HepG2 (cell line): ENCODE data around the gene SINHCAF. TPM values are rescaled to one million over a fixed set of nuclear protein-coding genes. Genes with fewer than 3 reads are reported as not detected.

ENCODE experiments used
- ATAC-seq: fragments of 200-7000 bp; cut with Tn5 transposase; 3 replicates; pipeline ENCODE4 v1.9.1; 2020; ENCODE audit warnings: mild to moderate bottlenecking, moderate library complexity
- BruUV-seq: library from RNA; stranded (reverse); fragments of 400-500 nt; replicated peaks from 2 replicates; lab custom pipeline; 2021; lab: Mats Ljungman, UMichigan
- CTCF ChIA-PET: fragments of 300-600 bp; formaldehyde crosslinking; extraction: SDS; loops from one replicate; lab custom pipeline; 2021; ENCODE audit warnings: low total read pairs, inconsistent platforms, low intra/inter-chr PET ratio; lab: Yijun Ruan, JAX
- POLR2A ChIA-PET: fragments of 350-600 bp; sonication (Branson Sonifier 250); formaldehyde crosslinking; loops from one replicate; lab custom pipeline; 2020; ENCODE audit warnings: antibody characterized with exemption, inconsistent platforms; lab: Yijun Ruan, JAX
- DNase-seq: peaks from one replicate; pipeline ENCODE4 v3.0.0-alpha.2; 2015; ENCODE audit warnings: low spot score
- FAIRE-seq: peaks from 3 replicates; lab custom pipeline; 2011; peaks lifted over from hg19 to GRCh38; lab: Jason Lieb, UNC
- H2AFZ ChIP-seq: one replicate; pipeline ENCODE4 v1.6.1; 2011; ENCODE audit warnings: low read length, inconsistent platforms
- H3K27ac ChIP-seq: fragments of 300-600 bp; 3 replicates; pipeline ENCODE4 v1.8.0; 2011; ENCODE audit warnings: mixed run types, mild to moderate bottlenecking, mixed read lengths, low read length, inconsistent platforms; ENCODE audit not compliant: insufficient read depth; ENCODE audit errors: extremely low read length
- H3K27me3 ChIP-seq, 2 experiments: fragments of 200-600 bp in 1 of 2; 2 replicates in 1 of 2; 3 replicates in 1 of 2; pipeline versions ENCODE4 v1.6.0 to v1.8.0; 2011; ENCODE audit warnings: low read length in 2 of 2, mild to moderate bottlenecking in 2 of 2, moderate library complexity in 2 of 2, inconsistent platforms in 1 of 2; ENCODE audit not compliant: insufficient read depth in 2 of 2, control insufficient read depth in 1 of 2
- H3K36me3 ChIP-seq, 2 experiments: fragments of 200-600 bp in 1 of 2; replicated peaks in 1 of 2; 2 replicates in 1 of 2; 3 replicates in 1 of 2; pipeline versions ENCODE4 v1.5.1 to v1.8.0; 2011; ENCODE audit warnings: low read length in 2 of 2, inconsistent platforms in 1 of 2; ENCODE audit not compliant: insufficient read depth in 2 of 2, control insufficient read depth in 1 of 2
- H3K4me1 ChIP-seq: 2 replicates; pipeline ENCODE4 v1.5.1; 2012; ENCODE audit warnings: low read length, inconsistent platforms; ENCODE audit not compliant: insufficient read depth
- H3K4me2 ChIP-seq: 2 replicates; pipeline ENCODE4 v1.6.0; 2011; ENCODE audit warnings: low read depth, low read length, inconsistent platforms
- H3K4me3 ChIP-seq, 3 experiments: fragments of 200-600 bp in 1 of 3; sonication (generic), shearing (Covaris generic) in 1 of 3; replicated peaks in 1 of 3; 2 replicates each; pipeline ENCODE4 v1.5.1; 2011 to 2016; ENCODE audit warnings: low read length in 3 of 3, inconsistent platforms in 2 of 3, low read depth in 2 of 3, mild to moderate bottlenecking in 2 of 3, control low read depth in 1 of 3, mixed read lengths in 1 of 3; ENCODE audit not compliant: insufficient read depth in 1 of 3
- H3K79me2 ChIP-seq: one replicate; pipeline ENCODE4 v1.6.1; 2011; ENCODE audit warnings: low read length, inconsistent platforms; ENCODE audit not compliant: insufficient read depth
- H3K9ac ChIP-seq: 2 replicates; pipeline ENCODE4 v1.6.0; 2011; ENCODE audit warnings: mild to moderate bottlenecking, low read depth, low read length, inconsistent platforms; ENCODE audit not compliant: insufficient read depth
- H3K9me3 ChIP-seq: 2 replicates; pipeline ENCODE4 v1.5.1; 2012; ENCODE audit warnings: mild to moderate bottlenecking, low read length
- H4K20me1 ChIP-seq: 2 replicates; pipeline ENCODE4 v1.6.0; 2011; ENCODE audit warnings: inconsistent platforms, mild to moderate bottlenecking, low read length, moderate library complexity; ENCODE audit not compliant: insufficient read depth
- FOXO4 ChIP-seq: sonication (generic); formaldehyde crosslinking; conservative IDR thresholded peaks from 2 replicates; pipeline ENCODE4 v1.8.1; 2023; ENCODE audit warnings: missing genetic modification reagents
- MYC ChIP-seq: sonication (generic); formaldehyde crosslinking; IDR thresholded peaks from 2 replicates; pipeline ENCODE4 v1.9.0; 2021; ENCODE audit warnings: missing genetic modification reagents, borderline replicate concordance
- ZNF138 ChIP-seq: sonication (generic); formaldehyde crosslinking; IDR thresholded peaks from 2 replicates; pipeline ENCODE4 v1.5.0; 2020; ENCODE audit warnings: mild to moderate bottlenecking, low read depth, missing genetic modification reagents
- ZNF230 ChIP-seq: sonication (generic); formaldehyde crosslinking; IDR thresholded peaks from 2 replicates; pipeline ENCODE4 v1.4.0; 2020; ENCODE audit warnings: mild to moderate bottlenecking, missing genetic modification reagents
- ZNF331 ChIP-seq: sonication (generic); formaldehyde crosslinking; IDR thresholded peaks from 2 replicates; pipeline ENCODE4 v1.4.0; 2020; ENCODE audit warnings: missing genetic modification reagents
- ZNF556 ChIP-seq: sonication (generic); formaldehyde crosslinking; IDR thresholded peaks from 2 replicates; pipeline ENCODE4 v1.4.0; 2020; ENCODE audit warnings: mild to moderate bottlenecking, missing genetic modification reagents, borderline replicate concordance
- ZNF740 ChIP-seq: sonication (generic); formaldehyde crosslinking; IDR thresholded peaks from 2 replicates; pipeline ENCODE4 v1.4.0; 2020; ENCODE audit warnings: missing genetic modification reagents
- WGBS: methylation state at CpG from one replicate; pipeline ENCODE4 v1.1.6; 2017; ENCODE audit warnings: low lambda C conversion rate; 5-methylcytosine and 5-hydroxymethylcytosine counted together
- in situ Hi-C: cut with HindIII; loops from 2 replicates; pipeline ENCODE4 v1.10.0; 2017; ENCODE audit warnings: low pct_unique_long_range_greater_than_20kb; ENCODE audit not compliant: extremely low pct_ligation_motif_present
- intact Hi-C: fragments of 100-400 bp; cut with micrococcal nuclease; formaldehyde crosslinking; loops from one replicate; pipeline ENCODE4 v1.10.0; 2022; ENCODE audit not compliant: unreplicated experiment
- polyA plus RNA-seq, 8 experiments: library from polyadenylated mRNA; depleted of rRNA in 3 of 8; stranded (reverse) in 7 of 8; unstranded in 1 of 8; fragments of >200 nt; fragmentation: Illumina TruSeq in 4 of 8; extraction: Trizol in 4 of 8; gene quantifications; 2 replicates each; pipeline versions ENCODE4 v1.2.1 to v1.2.3, GENCODE V29; 2011 to 2016; ENCODE audit warnings: low read depth in 4 of 8, missing spikeins in 1 of 8, mixed read lengths in 1 of 8; ENCODE audit not compliant: insufficient read depth in 1 of 8
- total RNA-seq, 5 experiments: library from RNA; depleted of rRNA; stranded (reverse); fragments of >200 nt; fragmentation: Illumina TruSeq; extraction: Trizol; gene quantifications; 2 replicates each; pipeline ENCODE4 v1.2.3, GENCODE V29; 2016; ENCODE audit warnings: low read depth in 1 of 5

The SINHCAF gene
- total and polyA plus RNA-seq, 2 of the 13 experiments (the other 11 are each of a cell fraction or from before 2014, with no cell fraction given): 54.6 to 97.8 TPM

- ChIA-PET POLR2A (no interaction called here), CTCF (no interaction called here)
- no peak overlapping the region for H2AFZ ChIP-seq
- no peak overlapping the region for H3K4me2 ChIP-seq
- WGBS: 35% methylated on average over 3 of the region's 3 CpGs
- no peaks in the 10 kb centered on the region for H3K36me3 ChIP-seq
- in situ Hi-C loops (no loop called here), intact Hi-C loops (loop anchor here (2.0 to 10.0 kb wide), 2 partner anchors 133 to 265 kb away; no protein-coding TSS in a partner anchor)
- no peak overlapping the region for H3K4me3 ChIP-seq
- H4K20me1 ChIP-seq: no peaks in the 10 kb centered on the region
- H3K79me2 ChIP-seq: no peaks in the 10 kb centered on the region
- peaks cover 0 to 6% of the 10 kb centered on the region in 2 experiments; a peak in 1 of 5 replicates for H3K27me3 ChIP-seq
- H3K27ac ChIP-seq: no peak overlapping the region
- H3K9ac ChIP-seq: no peak overlapping the region
- BruUV-seq: no TSS peak
- no peak for ATAC-seq
- no peak for FAIRE-seq
- no peaks in the 10 kb centered on the region for H3K9me3 ChIP-seq
- peaks cover 13% of the 10 kb centered on the region for H3K4me1 ChIP-seq
- no peak for DNase-seq
- TF ChIP-seq ZNF230 (CRISPR knock-in tag) (no peak), MYC (CRISPR knock-in tag) (no peak), FOXO4 (CRISPR knock-in tag) (no peak), ZNF331 (no peak), ZNF740 (CRISPR knock-in tag) (no peak), ZNF138 (CRISPR knock-in tag) (no peak), ZNF556 (CRISPR knock-in tag) (no peak)
Measured at GRCh38 chr12:31249356-31249755, 76.6 kb downstream of the SINHCAF start.
